Neural cell (in vitro differentiated cells): ENCODE results near the gene NSUN4. TPM values are rescaled to one million over a fixed set of nuclear protein-coding genes. Genes with fewer than 3 reads are reported as not detected.

ENCODE experiments used
- H2AFZ ChIP-seq: fragments of 200-600, 300-800 bp; sonication (generic), shearing (Covaris generic); 2 replicates; pipeline ENCODE4 v1.6.0; 2014; ENCODE audit warnings: low read depth, mild to moderate bottlenecking, antibody characterized with exemption, low read length, moderate library complexity
- H3F3A ChIP-seq: fragments of 200-600 bp; shearing (Covaris generic); 2 replicates; pipeline ENCODE4 v1.6.1; 2016; ENCODE audit warnings: mild to moderate bottlenecking, moderate library complexity, mixed read lengths, antibody characterized with exemption, low read length; ENCODE audit not compliant: insufficient read depth, poor library complexity, severe bottlenecking
- H3K27ac ChIP-seq: fragments of 200-600, 300-800 bp; sonication (generic), shearing (Covaris generic); 2 replicates; pipeline ENCODE4 v1.5.1; 2014; ENCODE audit warnings: mild to moderate bottlenecking, low read length, moderate library complexity
- H3K27me3 ChIP-seq: fragments of 300-800, 200-600 bp; sonication (generic), shearing (Covaris generic); 2 replicates; pipeline ENCODE4 v1.6.0; 2014; ENCODE audit warnings: mild to moderate bottlenecking, low read depth, low read length, moderate library complexity; ENCODE audit not compliant: insufficient read depth
- H3K36me3 ChIP-seq: fragments of 300-800, 200-600 bp; sonication (generic), shearing (Covaris generic); 2 replicates; pipeline ENCODE4 v1.5.1; 2014; ENCODE audit warnings: mild to moderate bottlenecking, antibody characterized with exemption, low read length, moderate library complexity; ENCODE audit not compliant: insufficient read depth
- H3K4me2 ChIP-seq: fragments of 300-800, 200-600 bp; sonication (generic), shearing (Covaris generic); 2 replicates; pipeline ENCODE4 v1.6.0; 2014; ENCODE audit warnings: mild to moderate bottlenecking, low read length
- H3K4me3 ChIP-seq: fragments of 300-800, 200-600 bp; sonication (generic), shearing (Covaris generic); 2 replicates; pipeline ENCODE4 v1.5.1; 2014; ENCODE audit warnings: mild to moderate bottlenecking, low read length, moderate library complexity
- H3K79me2 ChIP-seq: fragments of 200-600 bp; shearing (Covaris generic); replicated peaks from 2 replicates; pipeline ENCODE4 v1.6.0; 2014; ENCODE audit warnings: mild to moderate bottlenecking, low read length, moderate library complexity; ENCODE audit not compliant: insufficient read depth
- H3K9ac ChIP-seq: fragments of 300-800, 200-600 bp; sonication (generic), shearing (Covaris generic); 2 replicates; pipeline ENCODE4 v1.6.1; 2016; ENCODE audit warnings: mild to moderate bottlenecking, low read length, mixed read lengths
- H3K9me2 ChIP-seq: fragments of 200-600 bp; shearing (Covaris generic); 2 replicates; pipeline ENCODE4 v1.6.1; 2016; ENCODE audit warnings: mild to moderate bottlenecking, low read length, mixed read lengths; ENCODE audit not compliant: insufficient read depth
- H3K9me3 ChIP-seq: fragments of 200-600, 300-800 bp; sonication (generic), shearing (Covaris generic); 2 replicates; pipeline ENCODE4 v1.6.1; 2016; ENCODE audit warnings: mild to moderate bottlenecking, mixed run types, low read length, moderate library complexity, mixed read lengths
- H4K20me1 ChIP-seq: fragments of 200-600 bp; shearing (Covaris generic); 2 replicates; pipeline ENCODE4 v1.6.1; 2016; ENCODE audit warnings: mild to moderate bottlenecking, mixed run types; ENCODE audit not compliant: insufficient read depth
- EP300 ChIP-seq: fragments of 450-650 bp; conservative IDR thresholded peaks from 2 replicates; pipeline ENCODE4 v1.6.1; 2014; ENCODE audit warnings: antibody characterized with exemption, mild to moderate bottlenecking, moderate library complexity; ENCODE audit not compliant: poor library complexity, severe bottlenecking
- EZH2 ChIP-seq: fragments of 200-600, 300-800 bp; shearing (Covaris generic), sonication (generic); IDR thresholded peaks from 2 replicates; pipeline ENCODE4 v1.6.1; 2014; ENCODE audit warnings: antibody characterized with exemption, low read length, borderline replicate concordance, mild to moderate bottlenecking; ENCODE audit not compliant: insufficient read depth, poor library complexity, severe bottlenecking
- MXI1 ChIP-seq: fragments of 450-650 bp; conservative IDR thresholded peaks from 2 replicates; pipeline ENCODE4 v1.6.1; 2014; ENCODE audit warnings: antibody characterized with exemption, mild to moderate bottlenecking; ENCODE audit not compliant: poor library complexity, severe bottlenecking
- POLR2AphosphoS5 ChIP-seq: IDR thresholded peaks from 2 replicates; pipeline ENCODE4 v1.6.1; 2012
- RAD21 ChIP-seq: fragments of 450-650 bp; conservative IDR thresholded peaks from 2 replicates; pipeline ENCODE4 v1.6.1; 2014; ENCODE audit warnings: antibody characterized with exemption, mild to moderate bottlenecking, moderate library complexity
- SMC3 ChIP-seq: fragments of 450-650 bp; conservative IDR thresholded peaks from 2 replicates; pipeline ENCODE4 v1.6.1; 2014; ENCODE audit warnings: antibody characterized with exemption, mild to moderate bottlenecking, moderate library complexity; ENCODE audit not compliant: poor library complexity
- TAF1 ChIP-seq: IDR thresholded peaks from 2 replicates; pipeline ENCODE4 v1.6.1; 2012; ENCODE audit warnings: low read depth
- polyA plus RNA-seq: library from polyadenylated mRNA; depleted of rRNA; stranded (reverse); fragments of >200 nt; gene quantifications from 2 replicates; pipeline ENCODE4 v1.2.3, GENCODE V29; 2014
- TF ChIP-seq, protein P1 (sequence below): IDR thresholded peaks from 2 replicates; pipeline ENCODE4 v1.6.1; 2012; ENCODE audit warnings: borderline replicate concordance
- TF ChIP-seq, protein P2 (sequence below): fragments of 450-650 bp; IDR thresholded peaks from 2 replicates; pipeline ENCODE4 v1.5.1; 2014; ENCODE audit warnings: antibody characterized with exemption, mild to moderate bottlenecking, moderate library complexity; ENCODE audit not compliant: poor library complexity, severe bottlenecking

The NSUN4 gene
- polyA plus RNA-seq, 1 donor from 2014 or later = 8.7 TPM

DNA sequence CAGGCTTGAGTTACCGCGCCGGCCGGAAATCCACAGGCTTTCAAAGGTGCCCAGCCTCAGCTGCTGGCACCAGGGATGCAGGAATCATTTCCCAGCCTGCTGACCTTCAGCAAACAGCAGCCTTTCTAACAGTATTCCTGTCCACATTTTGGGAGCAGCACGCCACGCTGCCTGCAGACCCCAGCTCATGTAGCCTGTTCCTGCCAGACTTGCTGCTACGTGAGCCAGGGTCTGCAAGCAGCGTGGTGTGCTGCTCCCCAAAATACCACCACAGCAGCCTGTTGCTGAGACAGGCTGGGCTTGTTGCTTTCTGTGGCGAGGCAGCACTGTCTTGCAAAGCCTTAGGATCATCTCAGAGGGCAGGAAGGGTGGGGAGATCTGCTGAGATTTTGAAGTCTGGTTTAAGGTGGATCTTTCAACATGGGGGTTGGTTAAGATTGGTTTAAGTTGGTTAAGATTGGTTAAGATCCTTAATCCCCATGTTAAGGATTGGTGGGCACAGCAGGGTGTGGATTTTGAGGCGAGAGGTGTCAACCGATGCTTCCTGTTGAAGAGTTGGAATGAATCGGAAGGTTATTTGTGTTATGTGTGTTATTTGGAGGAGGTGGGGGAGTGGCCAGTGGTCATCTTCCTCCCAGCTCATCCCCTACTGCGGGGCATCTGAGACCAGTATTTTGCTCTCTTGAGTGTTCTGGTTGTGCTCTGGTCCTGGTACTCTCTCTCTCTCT lies 66.4 kb downstream of the NSUN4 start:
- Histone ChIP-seq H3K9me2 (no peaks in the 10 kb centered on the region), H3K9ac (no peak overlapping the region), H3K4me3 (no peak overlapping the region), H3K79me2 (no peaks in the 10 kb centered on the region), H3K27ac (no peak overlapping the region), H3K4me2 (no peak overlapping the region), H4K20me1 (no peaks in the 10 kb centered on the region), H3K27me3 (no peaks in the 10 kb centered on the region), H2AFZ (no peak overlapping the region), H3F3A (no peaks in the 10 kb centered on the region), H3K9me3 (no peaks in the 10 kb centered on the region), H3K36me3 (no peaks in the 10 kb centered on the region)
- no peak for TF ChIP-seq MXI1
- TF ChIP-seq, protein P1, sequence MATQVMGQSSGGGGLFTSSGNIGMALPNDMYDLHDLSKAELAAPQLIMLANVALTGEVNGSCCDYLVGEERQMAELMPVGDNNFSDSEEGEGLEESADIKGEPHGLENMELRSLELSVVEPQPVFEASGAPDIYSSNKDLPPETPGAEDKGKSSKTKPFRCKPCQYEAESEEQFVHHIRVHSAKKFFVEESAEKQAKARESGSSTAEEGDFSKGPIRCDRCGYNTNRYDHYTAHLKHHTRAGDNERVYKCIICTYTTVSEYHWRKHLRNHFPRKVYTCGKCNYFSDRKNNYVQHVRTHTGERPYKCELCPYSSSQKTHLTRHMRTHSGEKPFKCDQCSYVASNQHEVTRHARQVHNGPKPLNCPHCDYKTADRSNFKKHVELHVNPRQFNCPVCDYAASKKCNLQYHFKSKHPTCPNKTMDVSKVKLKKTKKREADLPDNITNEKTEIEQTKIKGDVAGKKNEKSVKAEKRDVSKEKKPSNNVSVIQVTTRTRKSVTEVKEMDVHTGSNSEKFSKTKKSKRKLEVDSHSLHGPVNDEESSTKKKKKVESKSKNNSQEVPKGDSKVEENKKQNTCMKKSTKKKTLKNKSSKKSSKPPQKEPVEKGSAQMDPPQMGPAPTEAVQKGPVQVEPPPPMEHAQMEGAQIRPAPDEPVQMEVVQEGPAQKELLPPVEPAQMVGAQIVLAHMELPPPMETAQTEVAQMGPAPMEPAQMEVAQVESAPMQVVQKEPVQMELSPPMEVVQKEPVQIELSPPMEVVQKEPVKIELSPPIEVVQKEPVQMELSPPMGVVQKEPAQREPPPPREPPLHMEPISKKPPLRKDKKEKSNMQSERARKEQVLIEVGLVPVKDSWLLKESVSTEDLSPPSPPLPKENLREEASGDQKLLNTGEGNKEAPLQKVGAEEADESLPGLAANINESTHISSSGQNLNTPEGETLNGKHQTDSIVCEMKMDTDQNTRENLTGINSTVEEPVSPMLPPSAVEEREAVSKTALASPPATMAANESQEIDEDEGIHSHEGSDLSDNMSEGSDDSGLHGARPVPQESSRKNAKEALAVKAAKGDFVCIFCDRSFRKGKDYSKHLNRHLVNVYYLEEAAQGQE = no peak
- TF ChIP-seq POLR2AphosphoS5 = no peak
- TF ChIP-seq, protein P2, sequence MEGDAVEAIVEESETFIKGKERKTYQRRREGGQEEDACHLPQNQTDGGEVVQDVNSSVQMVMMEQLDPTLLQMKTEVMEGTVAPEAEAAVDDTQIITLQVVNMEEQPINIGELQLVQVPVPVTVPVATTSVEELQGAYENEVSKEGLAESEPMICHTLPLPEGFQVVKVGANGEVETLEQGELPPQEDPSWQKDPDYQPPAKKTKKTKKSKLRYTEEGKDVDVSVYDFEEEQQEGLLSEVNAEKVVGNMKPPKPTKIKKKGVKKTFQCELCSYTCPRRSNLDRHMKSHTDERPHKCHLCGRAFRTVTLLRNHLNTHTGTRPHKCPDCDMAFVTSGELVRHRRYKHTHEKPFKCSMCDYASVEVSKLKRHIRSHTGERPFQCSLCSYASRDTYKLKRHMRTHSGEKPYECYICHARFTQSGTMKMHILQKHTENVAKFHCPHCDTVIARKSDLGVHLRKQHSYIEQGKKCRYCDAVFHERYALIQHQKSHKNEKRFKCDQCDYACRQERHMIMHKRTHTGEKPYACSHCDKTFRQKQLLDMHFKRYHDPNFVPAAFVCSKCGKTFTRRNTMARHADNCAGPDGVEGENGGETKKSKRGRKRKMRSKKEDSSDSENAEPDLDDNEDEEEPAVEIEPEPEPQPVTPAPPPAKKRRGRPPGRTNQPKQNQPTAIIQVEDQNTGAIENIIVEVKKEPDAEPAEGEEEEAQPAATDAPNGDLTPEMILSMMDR = no peak
- no peak for TF ChIP-seq TAF1
- TF ChIP-seq EP300 = no peak
- TF ChIP-seq RAD21 = no peak
- no peak for TF ChIP-seq EZH2

DNA sequence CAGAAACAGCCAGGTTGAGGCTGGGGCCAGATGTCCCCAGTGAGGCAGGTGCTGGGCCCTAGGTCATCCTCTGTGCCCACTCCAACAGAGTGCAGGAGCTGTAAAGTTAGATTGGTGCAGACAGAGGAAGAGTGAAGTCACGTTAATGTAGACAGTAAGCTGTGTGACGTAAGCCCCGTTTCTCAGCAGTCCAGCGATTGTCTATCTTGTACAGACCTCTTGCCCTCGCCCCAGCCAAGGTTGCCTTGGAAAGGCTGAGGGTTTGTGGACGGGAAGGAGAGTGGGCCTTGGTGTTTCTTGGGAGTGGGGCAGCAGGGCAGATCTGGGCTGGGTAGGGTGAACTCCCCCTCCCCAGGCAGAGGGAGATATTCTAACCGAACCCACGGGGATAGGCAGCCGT lies 67.0 kb downstream of the NSUN4 start:
- Histone ChIP-seq H3K9me3 (no peaks in the 10 kb centered on the region), H3K36me3 (no peaks in the 10 kb centered on the region), H3K9ac (no peak overlapping the region), H3K79me2 (no peaks in the 10 kb centered on the region), H4K20me1 (no peaks in the 10 kb centered on the region), H3K4me2 (no peak overlapping the region), H3K9me2 (no peaks in the 10 kb centered on the region), H2AFZ (no peak overlapping the region), H3K27ac (no peak overlapping the region), H3F3A (no peaks in the 10 kb centered on the region), H3K4me3 (no peak overlapping the region), H3K27me3 (no peaks in the 10 kb centered on the region)
- TF ChIP-seq MXI1 (no peak), TAF1 (no peak), RAD21 (no peak), EP300 (no peak), POLR2AphosphoS5 (no peak), SMC3 (no peak), EZH2 (no peak)
- TF ChIP-seq, protein P2 = no peak
- TF ChIP-seq, protein P1 = no peak
